Caco-2 (cell line): ENCODE results near the gene CPZ. TPM values are rescaled to one million over a fixed set of nuclear protein-coding genes. Genes with fewer than 3 reads are reported as not detected.

Experiments used
- BruUV-seq: library from RNA; stranded (reverse); fragments of 400-500 nt; replicated peaks from 2 replicates; lab custom pipeline; 2021; lab: Mats Ljungman, UMichigan
- CTCF ChIA-PET: fragments of 300-600 bp; sonication (Branson Sonifier 250); formaldehyde crosslinking; loops from one replicate; lab custom pipeline; 2022; ENCODE audit warnings: antibody characterized with exemption; lab: Charles Lee
- POLR2A ChIA-PET: fragments of 300-600 bp; sonication (Branson Sonifier 250); formaldehyde crosslinking; loops from one replicate; lab custom pipeline; 2022; ENCODE audit warnings: antibody characterized with exemption; lab: Charles Lee
- DNase-seq, 2 experiments: peaks; one replicate each; pipeline versions ENCODE4 v3.0.0 to v3.0.0-alpha.2; 2020 to 2022
- H3K27me3 ChIP-seq: replicated peaks from 2 replicates; pipeline ENCODE4 v1.6.0; 2011; ENCODE audit warnings: low read length; ENCODE audit not compliant: control insufficient read depth, insufficient read depth
- H3K36me3 ChIP-seq: 2 replicates; pipeline ENCODE4 v1.5.1; 2011; ENCODE audit warnings: low read length; ENCODE audit not compliant: control insufficient read depth, insufficient read depth
- H3K4me1 ChIP-seq: fragments of 250-450 bp; sonication (Bioruptor Pico); 2 replicates; pipeline ENCODE4 v1.5.1; 2020; ENCODE audit warnings: mild to moderate bottlenecking
- H3K4me3 ChIP-seq: 2 replicates; pipeline ENCODE4 v1.5.1; 2011; ENCODE audit warnings: low read depth, mild to moderate bottlenecking, control low read depth, low read length
- H3K9me3 ChIP-seq: fragments of 250-450 bp; sonication (Bioruptor Pico); 2 replicates; pipeline ENCODE4 v1.5.1; 2020; ENCODE audit warnings: mild to moderate bottlenecking, moderate library complexity
- H3K27ac Mint-ChIP-seq: one replicate; pipeline ENCODE4 v1.8.0; 2022; ENCODE audit warnings: mixed read lengths; ENCODE audit not compliant: unreplicated experiment
- H3K27me3 Mint-ChIP-seq: one replicate; pipeline ENCODE4 v1.8.0; 2022; ENCODE audit warnings: mixed read lengths; ENCODE audit not compliant: insufficient read depth, unreplicated experiment
- H3K36me3 Mint-ChIP-seq: one replicate; pipeline ENCODE4 v1.8.0; 2022; ENCODE audit warnings: mild to moderate bottlenecking, mixed read lengths; ENCODE audit not compliant: insufficient read depth, unreplicated experiment
- H3K4me1 Mint-ChIP-seq: one replicate; pipeline ENCODE4 v1.8.0; 2022; ENCODE audit warnings: low read depth, mixed read lengths; ENCODE audit not compliant: unreplicated experiment
- H3K4me3 Mint-ChIP-seq: one replicate; pipeline ENCODE4 v1.8.0; 2022; ENCODE audit warnings: mild to moderate bottlenecking, moderate library complexity, mixed read lengths; ENCODE audit not compliant: unreplicated experiment
- H3K9me3 Mint-ChIP-seq: one replicate; pipeline ENCODE4 v1.8.0; 2022; ENCODE audit warnings: mixed read lengths; ENCODE audit not compliant: unreplicated experiment
- intact Hi-C: fragments of 100-400 bp; cut with micrococcal nuclease; formaldehyde crosslinking; loops from one replicate; pipeline ENCODE4 v1.10.0; 2022; ENCODE audit not compliant: unreplicated experiment
- total RNA-seq: library from RNA; stranded (reverse); gene quantifications from 2 replicates; pipeline ENCODE4 v1.2.3, GENCODE V29; 2022
- TF ChIP-seq, protein P1 (sequence below), 2 experiments: fragments of 200-600 bp in 1 of 2; IDR thresholded peaks; 1 replicate in 1 of 2; 2 replicates in 1 of 2; pipeline versions ENCODE4 v1.5.1 to v1.8.0; 2011 to 2022; ENCODE audit warnings: antibody characterized with exemption in 1 of 2, control low read depth in 1 of 2, inconsistent platforms in 1 of 2, low read depth in 1 of 2, low read length in 1 of 2, mild to moderate bottlenecking in 1 of 2, moderate library complexity in 1 of 2; ENCODE audit not compliant: insufficient read depth in 1 of 2, severe bottlenecking in 1 of 2, unreplicated experiment in 1 of 2

CPZ gene
- total RNA-seq, 1 experiment from 2014 or later = 7.7 TPM

DNA sequence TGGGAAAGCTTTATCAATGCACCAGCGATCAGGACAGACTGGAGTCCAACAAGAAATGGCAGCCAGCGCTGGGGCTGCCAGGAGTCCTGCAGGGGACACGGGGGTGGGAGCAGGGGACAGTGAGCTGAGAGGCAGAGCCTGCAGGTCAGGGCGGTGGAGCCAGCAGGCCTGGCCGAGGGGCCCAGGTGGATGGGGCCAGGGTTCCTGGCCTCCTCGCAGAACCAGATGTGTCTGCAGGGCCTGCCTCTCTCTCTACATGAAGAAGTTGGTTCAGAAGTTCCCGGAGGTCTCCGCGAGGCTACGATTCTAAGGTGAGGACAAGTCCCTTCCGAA, 63.6 kb downstream of the CPZ start:
- Mint-ChIP-seq H3K27me3 (peaks cover 19% of the 10 kb centered on the region), H3K9me3 (no peaks in the 10 kb centered on the region), H3K4me1 (no peaks in the 10 kb centered on the region), H3K27ac (no peak overlapping the region), H3K4me3 (no peak overlapping the region), H3K36me3 (no peaks in the 10 kb centered on the region)
- intact Hi-C loops = no loop called here
- TF ChIP-seq, protein P1, sequence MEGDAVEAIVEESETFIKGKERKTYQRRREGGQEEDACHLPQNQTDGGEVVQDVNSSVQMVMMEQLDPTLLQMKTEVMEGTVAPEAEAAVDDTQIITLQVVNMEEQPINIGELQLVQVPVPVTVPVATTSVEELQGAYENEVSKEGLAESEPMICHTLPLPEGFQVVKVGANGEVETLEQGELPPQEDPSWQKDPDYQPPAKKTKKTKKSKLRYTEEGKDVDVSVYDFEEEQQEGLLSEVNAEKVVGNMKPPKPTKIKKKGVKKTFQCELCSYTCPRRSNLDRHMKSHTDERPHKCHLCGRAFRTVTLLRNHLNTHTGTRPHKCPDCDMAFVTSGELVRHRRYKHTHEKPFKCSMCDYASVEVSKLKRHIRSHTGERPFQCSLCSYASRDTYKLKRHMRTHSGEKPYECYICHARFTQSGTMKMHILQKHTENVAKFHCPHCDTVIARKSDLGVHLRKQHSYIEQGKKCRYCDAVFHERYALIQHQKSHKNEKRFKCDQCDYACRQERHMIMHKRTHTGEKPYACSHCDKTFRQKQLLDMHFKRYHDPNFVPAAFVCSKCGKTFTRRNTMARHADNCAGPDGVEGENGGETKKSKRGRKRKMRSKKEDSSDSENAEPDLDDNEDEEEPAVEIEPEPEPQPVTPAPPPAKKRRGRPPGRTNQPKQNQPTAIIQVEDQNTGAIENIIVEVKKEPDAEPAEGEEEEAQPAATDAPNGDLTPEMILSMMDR (IDR thresholded peaks at IDR 0.05; ENCODE audit: insufficient read depth in 1 of 2, low read depth in 1 of 2, low read length in 1 of 2, severe bottlenecking in 1 of 2, unreplicated experiment in 1 of 2) = no peak
- DNase-seq = peak in 1 of 2 experiments; percentile 17
- no peaks in the 10 kb centered on the region for H3K27me3 ChIP-seq
- H3K36me3 ChIP-seq = no peaks in the 10 kb centered on the region
- ChIA-PET POLR2A (no interaction called here), CTCF (interaction anchor here (0.5 kb wide), 1 partner anchor 119 kb away, joined by 6 read pairs; no protein-coding TSS in a partner anchor)
- no peaks in the 10 kb centered on the region for H3K4me1 ChIP-seq
- H3K4me3 ChIP-seq = no peak overlapping the region
- H3K9me3 ChIP-seq = no peaks in the 10 kb centered on the region
- no TSS peak for BruUV-seq

DNA sequence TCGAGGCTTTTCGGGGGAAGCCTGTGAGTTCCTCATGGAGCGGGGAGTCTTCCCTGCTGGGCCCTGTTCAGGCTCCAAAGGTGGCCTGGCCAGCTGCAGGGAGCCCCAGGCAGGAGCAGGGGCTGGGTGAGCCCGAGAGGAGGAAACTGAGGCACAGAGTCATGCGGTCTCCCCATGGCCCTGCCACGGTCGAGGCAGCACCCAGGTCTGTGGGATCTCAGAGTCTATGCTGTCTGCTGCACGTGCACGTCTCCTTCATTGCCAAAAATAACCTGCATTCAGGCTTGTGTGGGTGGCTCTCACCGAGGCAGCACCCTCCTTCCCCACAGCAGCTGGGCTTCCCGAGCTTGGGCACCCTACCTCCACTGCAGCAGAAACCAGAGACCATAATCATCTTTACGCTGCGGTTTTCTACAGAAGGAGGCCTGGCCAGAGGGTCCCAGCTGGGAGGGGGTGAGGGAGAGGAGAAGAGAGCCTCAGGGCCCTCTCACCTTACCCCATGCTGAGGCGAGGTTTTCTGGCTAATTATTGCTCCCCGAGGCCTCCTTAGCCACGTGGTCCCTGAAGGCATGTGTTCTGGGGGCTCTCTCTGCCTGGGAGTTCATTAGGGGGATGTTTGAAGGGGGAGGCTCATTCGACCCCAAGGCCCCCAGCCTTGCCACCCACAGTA, 64.3 kb downstream of the CPZ start:
- H3K4me1 Mint-ChIP-seq = no peaks in the 10 kb centered on the region
- no peak overlapping the region for H3K4me3 ChIP-seq

DNA sequence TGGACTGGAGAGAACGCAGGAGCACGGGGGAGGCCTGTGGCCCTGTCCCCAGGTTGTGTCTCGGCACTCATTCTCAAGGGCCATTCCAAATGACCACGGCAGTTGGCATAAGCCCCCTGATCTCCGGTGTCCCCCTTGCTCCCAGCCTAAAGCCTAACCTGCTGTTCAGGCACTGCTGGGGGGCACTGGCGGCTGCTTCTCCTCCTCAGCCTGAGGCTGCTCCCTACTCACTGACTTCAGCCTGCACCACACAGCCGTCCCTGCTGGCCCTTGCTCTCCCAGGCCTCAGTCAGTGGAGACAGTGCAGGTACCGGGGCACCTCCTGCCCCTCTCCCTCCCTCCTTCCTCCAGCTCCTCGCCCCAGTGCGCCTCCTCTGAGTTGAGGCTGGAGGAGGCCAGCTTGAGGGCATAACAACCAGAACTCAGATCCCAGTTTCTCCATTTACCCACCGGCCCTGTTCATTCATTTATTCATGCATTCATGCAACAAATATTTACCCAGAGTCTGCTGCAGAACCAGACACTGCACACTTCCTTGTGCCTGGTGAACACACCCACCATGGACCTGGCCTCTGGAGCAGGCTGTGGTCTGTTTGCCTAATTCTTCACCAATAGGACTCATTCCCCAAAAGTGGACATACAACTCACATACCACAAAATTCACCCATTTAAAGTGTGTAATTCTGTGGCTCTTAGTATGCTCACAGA, 65.0 kb downstream of the CPZ start:
- Histone ChIP-seq H3K27me3 (no peaks in the 10 kb centered on the region), H3K4me1 (no peaks in the 10 kb centered on the region), H3K4me3 (no peak overlapping the region), H3K9me3 (no peaks in the 10 kb centered on the region), H3K36me3 (no peaks in the 10 kb centered on the region)
- peaks cover 21% of the 10 kb centered on the region for H3K27me3 Mint-ChIP-seq
- H3K27ac Mint-ChIP-seq = no peak overlapping the region
- H3K4me3 Mint-ChIP-seq = no peak overlapping the region
- no peaks in the 10 kb centered on the region for H3K36me3 Mint-ChIP-seq
- TF ChIP-seq, protein P1 (IDR thresholded peaks at IDR 0.05; ENCODE audit: insufficient read depth in 1 of 2, low read depth in 1 of 2, low read length in 1 of 2, severe bottlenecking in 1 of 2, unreplicated experiment in 1 of 2) = no peak
- H3K9me3 Mint-ChIP-seq = no peaks in the 10 kb centered on the region
- CTCF ChIA-PET = no interaction called here
- POLR2A ChIA-PET = no interaction called here
- intact Hi-C loops = no loop called here
- peak in 1 of 2 experiments; percentile 23 for DNase-seq
- BruUV-seq = no TSS peak
- no peaks in the 10 kb centered on the region for H3K4me1 Mint-ChIP-seq

More for the DNA sequence above, 64.3 kb downstream of the CPZ start:
- H3K36me3 Mint-ChIP-seq = no peaks in the 10 kb centered on the region
- Histone ChIP-seq H3K9me3 (no peaks in the 10 kb centered on the region), H3K27me3 (no peaks in the 10 kb centered on the region), H3K36me3 (no peaks in the 10 kb centered on the region), H3K4me1 (no peaks in the 10 kb centered on the region)
- ChIA-PET POLR2A (no interaction called here), CTCF (no interaction called here)
- TF ChIP-seq, protein P1 (IDR thresholded peaks at IDR 0.05; ENCODE audit: insufficient read depth in 1 of 2, low read depth in 1 of 2, low read length in 1 of 2, severe bottlenecking in 1 of 2, unreplicated experiment in 1 of 2) = no peak
- H3K27ac Mint-ChIP-seq = no peak overlapping the region
- H3K27me3 Mint-ChIP-seq = peaks cover 19% of the 10 kb centered on the region
- H3K9me3 Mint-ChIP-seq = no peaks in the 10 kb centered on the region
- no TSS peak for BruUV-seq
- intact Hi-C loops = no loop called here
- DNase-seq = peak in 1 of 2 experiments; percentile 9
- no peak overlapping the region for H3K4me3 Mint-ChIP-seq
